HEK293 (cell line): ENCODE data around the gene PRELID3B.

Source experiments
- TCF7L2 ChIP-seq: IDR thresholded peaks from 2 replicates; pipeline ENCODE4 v1.6.1; 2011; ENCODE audit warnings: low read depth, mild to moderate bottlenecking, inconsistent platforms, low read length, moderate library complexity, borderline replicate concordance
- YY1 ChIP-seq: fragments of 450-650 bp; formaldehyde crosslinking; IDR thresholded peaks from 2 replicates; pipeline ENCODE4 v1.5.1; 2018; ENCODE audit warnings: missing biosample characterization, missing genetic modification characterization
- ZBTB7A ChIP-seq: fragments of 450-650 bp; formaldehyde crosslinking; IDR thresholded peaks from 2 replicates; pipeline ENCODE4 v1.5.1; 2016; ENCODE audit warnings: low read depth, missing biosample characterization, missing genetic modification characterization
- ZNF391 ChIP-seq: fragments of 450-650 bp; formaldehyde crosslinking; IDR thresholded peaks from 2 replicates; pipeline ENCODE4 v1.5.1; 2016; ENCODE audit warnings: low read depth, missing biosample characterization, missing genetic modification characterization, borderline replicate concordance
- ZNF48 ChIP-seq: fragments of 450-650 bp; formaldehyde crosslinking; IDR thresholded peaks from 2 replicates; pipeline ENCODE4 v1.5.1; 2016; ENCODE audit warnings: missing biosample characterization, missing genetic modification characterization
- ZNF654 ChIP-seq: fragments of 450-650 bp; formaldehyde crosslinking; IDR thresholded peaks from 2 replicates; pipeline ENCODE4 v1.5.1; 2016; ENCODE audit warnings: low read depth, missing biosample characterization, missing genetic modification characterization
- ZNF776 ChIP-seq: fragments of 450-650 bp; formaldehyde crosslinking; IDR thresholded peaks from 2 replicates; pipeline ENCODE4 v1.5.0; 2017; ENCODE audit warnings: missing biosample characterization, missing genetic modification characterization, borderline replicate concordance
- TF ChIP-seq, protein P1 (sequence below): fragments of 450-650 bp; formaldehyde crosslinking; IDR thresholded peaks from 2 replicates; pipeline ENCODE4 v1.5.1; 2016; ENCODE audit warnings: missing biosample characterization, missing genetic modification characterization
- TF ChIP-seq, protein P2 (sequence below): fragments of 450-650 bp; formaldehyde crosslinking; IDR thresholded peaks from 2 replicates; pipeline ENCODE4 v1.5.1; 2016; ENCODE audit warnings: missing biosample characterization, missing genetic modification characterization
- TF ChIP-seq, protein P3 (sequence below): fragments of 450-650 bp; formaldehyde crosslinking; IDR thresholded peaks from 2 replicates; pipeline ENCODE4 v1.5.1; 2016; ENCODE audit warnings: missing biosample characterization, missing genetic modification characterization
- TF ChIP-seq, protein P4 (sequence below): fragments of 450-650 bp; formaldehyde crosslinking; IDR thresholded peaks from 2 replicates; pipeline ENCODE4 v1.5.1; 2016; ENCODE audit warnings: missing biosample characterization, missing genetic modification characterization

DNA sequence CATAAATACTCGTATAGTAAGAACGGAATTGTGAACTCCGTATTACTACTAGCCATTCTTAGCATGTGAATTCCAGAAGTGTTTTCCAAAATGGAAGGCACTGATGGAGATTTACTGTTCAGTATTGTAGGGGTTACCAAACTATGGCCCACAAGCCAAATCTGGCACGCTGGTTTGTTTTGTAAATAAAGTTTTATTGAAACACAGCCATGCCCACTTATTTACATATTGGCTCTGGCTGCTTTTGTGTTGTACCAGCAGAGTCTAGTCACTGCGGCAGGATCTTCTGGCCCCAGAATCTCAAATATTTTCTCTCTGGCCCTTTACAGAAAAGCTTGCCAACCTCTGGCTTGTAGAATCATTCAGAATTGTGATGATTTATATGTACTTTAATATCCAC is 44.3 kb upstream of the PRELID3B start:
- TF ChIP-seq, protein P1, sequence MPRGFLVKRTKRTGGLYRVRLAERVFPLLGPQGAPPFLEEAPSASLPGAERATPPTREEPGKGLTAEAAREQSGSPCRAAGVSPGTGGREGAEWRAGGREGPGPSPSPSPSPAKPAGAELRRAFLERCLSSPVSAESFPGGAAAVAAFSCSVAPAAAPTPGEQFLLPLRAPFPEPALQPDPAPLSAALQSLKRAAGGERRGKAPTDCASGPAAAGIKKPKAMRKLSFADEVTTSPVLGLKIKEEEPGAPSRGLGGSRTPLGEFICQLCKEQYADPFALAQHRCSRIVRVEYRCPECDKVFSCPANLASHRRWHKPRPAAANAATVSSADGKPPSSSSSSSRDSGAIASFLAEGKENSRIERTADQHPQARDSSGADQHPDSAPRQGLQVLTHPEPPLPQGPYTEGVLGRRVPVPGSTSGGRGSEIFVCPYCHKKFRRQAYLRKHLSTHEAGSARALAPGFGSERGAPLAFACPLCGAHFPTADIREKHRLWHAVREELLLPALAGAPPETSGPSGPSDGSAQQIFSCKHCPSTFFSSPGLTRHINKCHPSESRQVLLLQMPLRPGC (tag by site-specific recombination), result no peak
- TF ChIP-seq, protein P2, sequence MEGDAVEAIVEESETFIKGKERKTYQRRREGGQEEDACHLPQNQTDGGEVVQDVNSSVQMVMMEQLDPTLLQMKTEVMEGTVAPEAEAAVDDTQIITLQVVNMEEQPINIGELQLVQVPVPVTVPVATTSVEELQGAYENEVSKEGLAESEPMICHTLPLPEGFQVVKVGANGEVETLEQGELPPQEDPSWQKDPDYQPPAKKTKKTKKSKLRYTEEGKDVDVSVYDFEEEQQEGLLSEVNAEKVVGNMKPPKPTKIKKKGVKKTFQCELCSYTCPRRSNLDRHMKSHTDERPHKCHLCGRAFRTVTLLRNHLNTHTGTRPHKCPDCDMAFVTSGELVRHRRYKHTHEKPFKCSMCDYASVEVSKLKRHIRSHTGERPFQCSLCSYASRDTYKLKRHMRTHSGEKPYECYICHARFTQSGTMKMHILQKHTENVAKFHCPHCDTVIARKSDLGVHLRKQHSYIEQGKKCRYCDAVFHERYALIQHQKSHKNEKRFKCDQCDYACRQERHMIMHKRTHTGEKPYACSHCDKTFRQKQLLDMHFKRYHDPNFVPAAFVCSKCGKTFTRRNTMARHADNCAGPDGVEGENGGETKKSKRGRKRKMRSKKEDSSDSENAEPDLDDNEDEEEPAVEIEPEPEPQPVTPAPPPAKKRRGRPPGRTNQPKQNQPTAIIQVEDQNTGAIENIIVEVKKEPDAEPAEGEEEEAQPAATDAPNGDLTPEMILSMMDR, result no peak
- no peak for TF ChIP-seq YY1 (tag by site-specific recombination)
- TF ChIP-seq ZNF48 (tag by site-specific recombination), result no peak
- TF ChIP-seq TCF7L2, result no peak
- TF ChIP-seq ZNF776 (tag by site-specific recombination), result no peak
- TF ChIP-seq, protein P3, sequence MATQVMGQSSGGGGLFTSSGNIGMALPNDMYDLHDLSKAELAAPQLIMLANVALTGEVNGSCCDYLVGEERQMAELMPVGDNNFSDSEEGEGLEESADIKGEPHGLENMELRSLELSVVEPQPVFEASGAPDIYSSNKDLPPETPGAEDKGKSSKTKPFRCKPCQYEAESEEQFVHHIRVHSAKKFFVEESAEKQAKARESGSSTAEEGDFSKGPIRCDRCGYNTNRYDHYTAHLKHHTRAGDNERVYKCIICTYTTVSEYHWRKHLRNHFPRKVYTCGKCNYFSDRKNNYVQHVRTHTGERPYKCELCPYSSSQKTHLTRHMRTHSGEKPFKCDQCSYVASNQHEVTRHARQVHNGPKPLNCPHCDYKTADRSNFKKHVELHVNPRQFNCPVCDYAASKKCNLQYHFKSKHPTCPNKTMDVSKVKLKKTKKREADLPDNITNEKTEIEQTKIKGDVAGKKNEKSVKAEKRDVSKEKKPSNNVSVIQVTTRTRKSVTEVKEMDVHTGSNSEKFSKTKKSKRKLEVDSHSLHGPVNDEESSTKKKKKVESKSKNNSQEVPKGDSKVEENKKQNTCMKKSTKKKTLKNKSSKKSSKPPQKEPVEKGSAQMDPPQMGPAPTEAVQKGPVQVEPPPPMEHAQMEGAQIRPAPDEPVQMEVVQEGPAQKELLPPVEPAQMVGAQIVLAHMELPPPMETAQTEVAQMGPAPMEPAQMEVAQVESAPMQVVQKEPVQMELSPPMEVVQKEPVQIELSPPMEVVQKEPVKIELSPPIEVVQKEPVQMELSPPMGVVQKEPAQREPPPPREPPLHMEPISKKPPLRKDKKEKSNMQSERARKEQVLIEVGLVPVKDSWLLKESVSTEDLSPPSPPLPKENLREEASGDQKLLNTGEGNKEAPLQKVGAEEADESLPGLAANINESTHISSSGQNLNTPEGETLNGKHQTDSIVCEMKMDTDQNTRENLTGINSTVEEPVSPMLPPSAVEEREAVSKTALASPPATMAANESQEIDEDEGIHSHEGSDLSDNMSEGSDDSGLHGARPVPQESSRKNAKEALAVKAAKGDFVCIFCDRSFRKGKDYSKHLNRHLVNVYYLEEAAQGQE (tag by site-specific recombination), result no peak
- TF ChIP-seq ZBTB7A (tag by site-specific recombination), result no peak
- TF ChIP-seq, protein P4, sequence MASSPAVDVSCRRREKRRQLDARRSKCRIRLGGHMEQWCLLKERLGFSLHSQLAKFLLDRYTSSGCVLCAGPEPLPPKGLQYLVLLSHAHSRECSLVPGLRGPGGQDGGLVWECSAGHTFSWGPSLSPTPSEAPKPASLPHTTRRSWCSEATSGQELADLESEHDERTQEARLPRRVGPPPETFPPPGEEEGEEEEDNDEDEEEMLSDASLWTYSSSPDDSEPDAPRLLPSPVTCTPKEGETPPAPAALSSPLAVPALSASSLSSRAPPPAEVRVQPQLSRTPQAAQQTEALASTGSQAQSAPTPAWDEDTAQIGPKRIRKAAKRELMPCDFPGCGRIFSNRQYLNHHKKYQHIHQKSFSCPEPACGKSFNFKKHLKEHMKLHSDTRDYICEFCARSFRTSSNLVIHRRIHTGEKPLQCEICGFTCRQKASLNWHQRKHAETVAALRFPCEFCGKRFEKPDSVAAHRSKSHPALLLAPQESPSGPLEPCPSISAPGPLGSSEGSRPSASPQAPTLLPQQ (tag by site-specific recombination), result no peak
- TF ChIP-seq ZNF654, result no peak
- no peak for TF ChIP-seq ZNF391
